Neural crest cell (in vitro differentiated cells): ENCODE results near the gene BRMS1. TPM values are rescaled to one million over a fixed set of nuclear protein-coding genes. Genes with fewer than 3 reads are reported as not detected.
"Not testable (repeated sequence)": the region's sequence is repeated elsewhere in the genome, so short reads cannot be mapped to it uniquely, and the experiment has no call there.

Source experiments
- DNase-seq: peaks from one replicate; pipeline ENCODE4 v3.0.0; 2021; ENCODE audit warnings: low read depth, mixed read lengths, low spot score
- H3K27ac Mint-ChIP-seq: one replicate; pipeline ENCODE4 v1.8.0; 2021; ENCODE audit warnings: mild to moderate bottlenecking, mixed read lengths; ENCODE audit not compliant: unreplicated experiment
- H3K27me3 Mint-ChIP-seq: 2 replicates; pipeline ENCODE4 v1.8.0; 2021; ENCODE audit warnings: low read depth, mild to moderate bottlenecking, mixed read lengths
- H3K36me3 Mint-ChIP-seq: 2 replicates; pipeline ENCODE4 v1.8.0; 2021; ENCODE audit warnings: low read depth, mild to moderate bottlenecking, mixed read lengths
- H3K4me1 Mint-ChIP-seq: 2 replicates; pipeline ENCODE4 v1.8.0; 2021; ENCODE audit warnings: mixed read lengths
- H3K4me3 Mint-ChIP-seq: one replicate; pipeline ENCODE4 v1.8.0; 2021; ENCODE audit warnings: mild to moderate bottlenecking, mixed read lengths
- H3K9me3 Mint-ChIP-seq: 2 replicates; pipeline ENCODE4 v1.8.0; 2021; ENCODE audit warnings: mixed read lengths
- CTCF ChIP-seq: fragments of 200-600 bp; sonication (generic); conservative IDR thresholded peaks from 2 replicates; pipeline ENCODE4 v1.5.0; 2021; ENCODE audit warnings: antibody characterized with exemption, mild to moderate bottlenecking
- total RNA-seq: library from RNA; stranded (reverse); gene quantifications from 2 replicates; pipeline ENCODE4 v1.2.1, GENCODE V29; 2021

BRMS1 gene
- total RNA-seq, 1 donor from 2014 or later = 40.2 TPM

GRCh38 chr11:66322732-66323427 is 22.0 kb downstream of the BRMS1 start:
- Mint-ChIP-seq H3K27ac (no peak overlapping the region), H3K4me1 (peaks cover 53% of the 10 kb centered on the region), H3K27me3 (no peaks in the 10 kb centered on the region), H3K4me3 (peak overlapping the region; percentile 51), H3K9me3 (peaks cover 14% of the 10 kb centered on the region), H3K36me3 (no peaks in the 10 kb centered on the region)
- no peak for TF ChIP-seq CTCF
- DNase-seq = no peak

DNA sequence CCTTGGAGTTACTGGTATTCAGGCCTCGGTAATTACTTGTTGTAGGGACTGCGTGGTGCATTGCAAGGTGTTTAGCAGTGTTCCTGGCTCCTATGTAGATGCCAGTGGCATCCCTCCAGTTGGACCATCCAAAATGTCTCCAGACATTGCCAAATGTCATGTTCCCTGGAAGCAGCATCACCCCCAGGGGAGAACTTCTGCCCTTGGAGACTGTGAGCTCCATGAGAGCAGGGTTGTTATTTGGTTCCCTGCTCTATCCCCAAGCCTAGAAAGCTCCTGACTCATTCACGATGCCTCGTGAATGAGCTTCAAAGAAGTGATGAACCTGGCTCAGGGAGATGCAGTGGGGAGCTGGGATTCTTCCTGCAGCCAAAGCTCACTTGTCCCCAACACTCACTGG is 23.3 kb downstream of the BRMS1 start:
- no peak for TF ChIP-seq CTCF
- Mint-ChIP-seq H3K36me3 (no peaks in the 10 kb centered on the region), H3K9me3 (peaks cover 14% of the 10 kb centered on the region), H3K4me1 (peaks cover 52% of the 10 kb centered on the region), H3K27me3 (no peaks in the 10 kb centered on the region), H3K27ac (no peak overlapping the region), H3K4me3 (no peak overlapping the region)
- DNase-seq = no peak

- H3K4me3 Mint-ChIP-seq, H3K27me3 Mint-ChIP-seq, DNase-seq, H3K36me3 Mint-ChIP-seq, H3K27ac Mint-ChIP-seq: not testable (repeated sequence)
- Mint-ChIP-seq H3K9me3 (peaks cover 14% of the 10 kb centered on the region), H3K4me1 (peaks cover 49% of the 10 kb centered on the region)
These were observed 24.2 kb downstream of the BRMS1 start for GRCh38 chr11:66320748-66321147.

DNA sequence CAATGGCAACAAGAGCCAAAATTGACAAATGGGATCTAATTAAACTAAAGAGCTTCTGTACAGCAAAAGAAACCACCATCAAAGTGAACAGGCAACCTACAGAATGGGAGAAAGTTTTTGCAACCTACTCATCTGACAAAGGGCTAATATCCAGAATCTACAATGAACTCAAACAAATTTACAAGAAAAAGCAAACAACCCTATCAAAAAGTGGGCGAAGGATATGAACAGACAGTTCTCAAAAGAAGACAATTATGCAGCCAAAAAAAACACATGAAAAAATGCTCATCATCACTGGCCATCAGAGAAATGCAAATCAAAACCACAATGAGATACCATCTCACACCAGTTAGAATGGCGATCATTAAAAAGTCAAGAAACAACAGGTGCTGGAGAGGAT is 24.6 kb downstream of the BRMS1 start:
- not testable (repeated sequence) for DNase-seq, H3K4me3 Mint-ChIP-seq, H3K27me3 Mint-ChIP-seq, H3K36me3 Mint-ChIP-seq, H3K27ac Mint-ChIP-seq
- peaks cover 51% of the 10 kb centered on the region for H3K4me1 Mint-ChIP-seq
- peaks cover 14% of the 10 kb centered on the region for H3K9me3 Mint-ChIP-seq

DNA sequence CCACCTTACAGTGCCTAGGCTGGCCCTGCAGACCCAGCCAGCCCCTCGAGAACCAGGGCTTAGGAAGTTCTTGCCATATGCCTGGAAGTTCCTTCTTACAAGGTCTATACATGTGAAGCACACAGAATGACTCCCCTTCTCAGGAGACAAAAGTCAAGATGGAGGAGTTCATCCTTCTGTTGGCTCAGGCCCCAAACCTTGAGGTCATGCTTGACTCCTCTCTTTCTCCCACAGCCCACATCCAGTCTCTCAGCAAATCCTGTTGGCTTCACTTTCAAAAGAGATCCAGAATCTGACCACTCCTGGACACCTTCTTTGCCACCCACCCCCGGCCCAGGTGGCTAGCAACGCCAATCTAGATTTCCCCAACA is 26.3 kb downstream of the BRMS1 start:
- Mint-ChIP-seq H3K36me3 (no peaks in the 10 kb centered on the region), H3K27me3 (no peaks in the 10 kb centered on the region), H3K27ac (peak overlapping the region; percentile 78), H3K9me3 (peaks cover 12% of the 10 kb centered on the region), H3K4me3 (peak overlapping the region; percentile 44), H3K4me1 (peaks cover 50% of the 10 kb centered on the region)
- TF ChIP-seq CTCF = no peak
- no peak for DNase-seq

DNA sequence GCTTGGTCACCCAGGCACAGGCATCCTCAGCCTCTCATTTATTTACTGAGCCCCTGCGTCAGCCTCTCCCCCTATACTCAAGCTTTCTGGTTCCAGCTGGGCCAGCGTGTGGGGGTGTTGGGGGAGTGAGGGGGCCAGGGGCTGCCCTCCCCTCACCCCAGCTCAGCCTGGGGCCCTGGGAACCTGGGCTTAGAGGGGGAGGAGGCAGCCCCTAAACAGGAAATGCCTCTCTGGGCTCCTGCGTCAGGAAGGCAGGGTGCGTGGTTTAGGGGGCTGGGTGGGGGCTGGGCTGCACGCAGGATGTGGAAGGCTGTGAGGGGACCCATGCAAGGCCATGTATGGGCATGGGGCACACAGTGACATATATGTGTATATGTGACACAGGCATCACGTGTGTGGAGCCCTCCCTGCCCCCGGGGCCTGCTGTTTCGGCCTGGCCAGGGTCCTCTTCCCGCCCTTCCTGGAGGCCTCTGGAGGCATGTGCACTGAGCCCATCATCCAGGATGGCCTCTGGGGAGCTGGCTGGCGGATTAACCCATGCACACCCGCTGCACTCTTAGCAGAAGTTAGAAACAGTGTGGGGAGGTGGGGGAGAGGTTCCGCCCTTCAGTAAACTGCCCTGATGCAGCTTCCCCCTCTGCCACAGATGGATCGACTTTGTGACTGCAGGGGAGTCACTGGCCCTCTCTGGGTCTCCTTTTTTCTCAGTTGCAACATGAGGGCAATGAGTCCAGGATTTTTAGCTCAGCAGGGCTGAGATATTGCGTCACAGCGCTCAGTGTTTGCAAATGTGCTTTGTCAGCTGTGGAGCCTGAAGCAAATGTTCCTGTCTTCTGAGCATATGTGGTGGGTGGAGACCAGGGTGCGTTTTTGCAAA is 26.9 kb downstream of the BRMS1 start:
- H3K36me3 Mint-ChIP-seq = no peaks in the 10 kb centered on the region
- no peak for DNase-seq
- peak overlapping the region; percentile 67 for H3K4me3 Mint-ChIP-seq
- TF ChIP-seq CTCF = no peak
- H3K27ac Mint-ChIP-seq = no peak overlapping the region
- H3K27me3 Mint-ChIP-seq = no peaks in the 10 kb centered on the region
- peaks cover 6% of the 10 kb centered on the region for H3K9me3 Mint-ChIP-seq
- H3K4me1 Mint-ChIP-seq = peaks cover 44% of the 10 kb centered on the region
